HCT116 (cell line): ENCODE results near the gene DNM3.

Experiments used
- EZH2 ChIP-seq: fragments of 200-600 bp; sonication (generic); IDR thresholded peaks from 2 replicates; pipeline ENCODE4 v1.6.1; 2017; ENCODE audit warnings: antibody characterized with exemption, mixed run types
- EZH2phosphoT487 ChIP-seq: fragments of 200-600 bp; IDR thresholded peaks from 2 replicates; pipeline ENCODE4 v1.6.1; 2018; ENCODE audit warnings: antibody characterized with exemption, borderline replicate concordance

- TF ChIP-seq EZH2phosphoT487 (no peak), EZH2 (no peak)
Observed at GRCh38 chr1:172212124-172212523, 370.8 kb downstream of the DNM3 start.
